HL-60 (cell line): ENCODE results near the gene FAM83G.

Experiments
- CTCF ChIP-seq: IDR thresholded peaks from one replicate; pipeline ENCODE4 v1.5.1; 2011; ENCODE audit warnings: low read length, control low read depth, inconsistent platforms; ENCODE audit not compliant: insufficient read depth
- GABPA ChIP-seq: IDR thresholded peaks from 2 replicates; pipeline ENCODE4 v1.6.1; 2012; ENCODE audit warnings: low read depth
- POLR2AphosphoS5 ChIP-seq: IDR thresholded peaks from 2 replicates; pipeline ENCODE4 v1.6.1; 2012; ENCODE audit warnings: low read depth
- REST ChIP-seq: IDR thresholded peaks from 2 replicates; pipeline ENCODE4 v1.6.1; 2012; ENCODE audit warnings: low read depth; ENCODE audit not compliant: insufficient replicate concordance
- SPI1 ChIP-seq: IDR thresholded peaks from 2 replicates; pipeline ENCODE4 v1.6.1; 2012; ENCODE audit warnings: low read depth, mild to moderate bottlenecking, borderline replicate concordance

GRCh38 chr17:18960803-18961511 lies 43.6 kb downstream of the FAM83G start:
- peak; percentile 61 for TF ChIP-seq CTCF
- no peak for TF ChIP-seq GABPA
- no peak for TF ChIP-seq POLR2AphosphoS5
- TF ChIP-seq SPI1: no peak
- no peak for TF ChIP-seq REST
